ENCODE data around the gene ENOX1. TPM values are rescaled to one million over a fixed set of nuclear protein-coding genes. Genes with fewer than 3 reads are reported as not detected.

The ENOX1 gene
- total and polyA plus RNA-seq, 8 donors: 0.23 to 2.0 (median 0.94) TPM

DNA sequence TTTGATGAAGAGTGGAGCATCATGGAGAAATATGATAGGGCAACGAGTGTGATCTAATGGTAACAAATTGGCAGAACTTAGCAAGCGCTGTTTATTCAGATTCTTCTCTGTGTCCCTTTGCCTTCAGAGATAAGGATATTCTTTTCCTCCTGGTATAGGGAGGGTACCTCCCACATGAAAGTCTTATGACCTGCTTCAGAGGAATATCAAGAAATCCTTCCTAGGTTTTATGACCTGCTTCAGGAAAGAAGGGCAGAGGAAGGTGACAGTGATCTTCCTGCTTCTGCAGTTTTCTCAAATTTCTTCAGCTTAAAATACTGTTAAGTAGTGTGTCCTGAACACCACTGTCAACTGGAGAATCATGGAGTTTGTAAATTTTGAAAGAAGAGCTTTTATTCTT is 619.0 kb downstream of the ENOX1 start:
- Histone ChIP-seq H3K4me1 (no peaks in the 10 kb centered on the region), H3K9me3 (no peaks in the 10 kb centered on the region), H3K36me3 (no peaks in the 10 kb centered on the region), H3K27me3 (no peaks in the 10 kb centered on the region), H3K27ac (no peak overlapping the region), H3K4me3 (no peak overlapping the region)
- WGBS, 2 donors: 74 to 76% methylated on average over 2 of the region's 2 CpGs
- FAIRE-seq: no peak
- DNase-seq: no peak
- TF ChIP-seq, protein P1, sequence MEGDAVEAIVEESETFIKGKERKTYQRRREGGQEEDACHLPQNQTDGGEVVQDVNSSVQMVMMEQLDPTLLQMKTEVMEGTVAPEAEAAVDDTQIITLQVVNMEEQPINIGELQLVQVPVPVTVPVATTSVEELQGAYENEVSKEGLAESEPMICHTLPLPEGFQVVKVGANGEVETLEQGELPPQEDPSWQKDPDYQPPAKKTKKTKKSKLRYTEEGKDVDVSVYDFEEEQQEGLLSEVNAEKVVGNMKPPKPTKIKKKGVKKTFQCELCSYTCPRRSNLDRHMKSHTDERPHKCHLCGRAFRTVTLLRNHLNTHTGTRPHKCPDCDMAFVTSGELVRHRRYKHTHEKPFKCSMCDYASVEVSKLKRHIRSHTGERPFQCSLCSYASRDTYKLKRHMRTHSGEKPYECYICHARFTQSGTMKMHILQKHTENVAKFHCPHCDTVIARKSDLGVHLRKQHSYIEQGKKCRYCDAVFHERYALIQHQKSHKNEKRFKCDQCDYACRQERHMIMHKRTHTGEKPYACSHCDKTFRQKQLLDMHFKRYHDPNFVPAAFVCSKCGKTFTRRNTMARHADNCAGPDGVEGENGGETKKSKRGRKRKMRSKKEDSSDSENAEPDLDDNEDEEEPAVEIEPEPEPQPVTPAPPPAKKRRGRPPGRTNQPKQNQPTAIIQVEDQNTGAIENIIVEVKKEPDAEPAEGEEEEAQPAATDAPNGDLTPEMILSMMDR (IDR thresholded peaks at IDR 0.05): no peak
- intact Hi-C loops (cut with DNase I): no loop called here
- ATAC-seq: no peak

DNA sequence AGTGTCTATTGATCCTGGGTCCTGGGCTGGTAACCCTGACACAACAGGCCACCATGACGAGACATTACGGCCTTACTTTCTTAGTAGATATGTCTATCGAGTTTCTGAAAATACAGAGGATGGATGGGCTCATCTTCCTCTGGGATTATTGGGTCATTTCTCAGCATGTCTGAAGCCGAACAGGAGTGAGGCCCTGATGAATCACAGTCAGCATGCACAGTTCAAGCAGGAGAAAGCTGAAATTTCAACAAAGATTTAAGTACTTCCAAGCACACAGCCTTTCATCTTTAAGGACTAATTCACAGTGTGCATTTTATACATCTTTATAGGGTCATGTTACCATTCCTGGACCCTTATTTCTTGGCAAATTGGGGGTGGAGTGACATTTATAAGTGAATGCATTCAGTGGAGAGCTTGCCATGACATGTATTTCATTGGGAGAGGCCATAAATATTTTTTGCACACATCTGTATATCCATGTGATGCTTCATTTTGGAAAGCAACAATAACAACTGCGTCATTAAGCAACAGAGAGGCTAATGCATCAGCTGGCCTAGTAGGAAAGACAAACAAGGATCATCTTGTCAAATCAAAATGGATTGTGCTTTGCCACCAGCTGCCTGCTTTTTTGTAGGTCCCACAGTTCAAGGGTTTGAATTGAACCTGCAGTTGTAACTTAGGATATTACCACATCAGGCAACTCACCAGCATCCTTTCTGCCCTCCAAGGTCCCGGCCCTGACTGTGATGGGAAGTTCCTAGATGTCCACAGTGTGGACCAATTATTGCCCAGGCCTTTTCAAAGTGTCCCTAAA is 619.9 kb downstream of the ENOX1 start:
- intact Hi-C loops (cut with DNase I): no loop called here
- WGBS, 2 donors: 78% methylated on average over 6 of the region's 6 CpGs
- H3K27me3 ChIP-seq: no peaks in the 10 kb centered on the region
- ATAC-seq (no peak), FAIRE-seq (no peak), DNase-seq (no peak)
- no peaks in the 10 kb centered on the region for H3K4me1 ChIP-seq
- TF ChIP-seq, protein P1 (IDR thresholded peaks at IDR 0.05): no peak
- H3K9me3 ChIP-seq: no peaks in the 10 kb centered on the region
- H3K27ac ChIP-seq: no peak overlapping the region
- H3K36me3 ChIP-seq: no peaks in the 10 kb centered on the region
- H3K4me3 ChIP-seq: no peak overlapping the region

Other genes with a start within 250 kb of the ENOX1 start
- 1 to 10 TPM; 4.4 to 7.3 (median 4.8) TPM for gene CCDC122, start 92.8 kb upstream of the ENOX1 start, total RNA-seq
- 1 to 10 TPM; 2.9 to 4.6 TPM for gene CCDC122, start 92.8 kb upstream of the ENOX1 start, polyA plus RNA-seq
- gene LACC1, start 92.9 kb upstream of the ENOX1 start, total RNA-seq: 1 to 10 TPM; 2.9 to 5.9 (median 3.7) TPM
- 1 to 10 TPM; 2.5 to 3.4 TPM for gene LACC1, start 92.9 kb upstream of the ENOX1 start, polyA plus RNA-seq